K562 (cell line): ENCODE data around the gene STK36. TPM values are rescaled to one million over a fixed set of nuclear protein-coding genes. Genes with fewer than 3 reads are reported as not detected.

ENCODE experiments used
- CSDE1 ChIP-seq, 2 experiments: fragments of 450-650 bp; IDR thresholded peaks; 2 replicates each; pipeline ENCODE4 v1.6.1; 2016; ENCODE audit warnings: mild to moderate bottlenecking in 1 of 2
- ILK ChIP-seq: fragments of 450-650 bp; IDR thresholded peaks from 2 replicates; pipeline ENCODE4 v1.6.1; 2016; ENCODE audit warnings: missing genetic modification characterization, low read depth, mild to moderate bottlenecking, missing compliant biosample characterization, moderate library complexity, borderline replicate concordance
- ZBTB17 ChIP-seq: fragments of 450-650 bp; formaldehyde crosslinking; IDR thresholded peaks from 2 replicates; pipeline ENCODE4 v1.4.0; 2020; ENCODE audit warnings: mild to moderate bottlenecking
- ZNF121 ChIP-seq: sonication (generic); formaldehyde crosslinking; conservative IDR thresholded peaks from 2 replicates; pipeline ENCODE4 v1.8.0; 2022; ENCODE audit warnings: missing genetic modification reagents
- polyA plus RNA-seq, 8 experiments: library from polyadenylated mRNA; depleted of rRNA in 4 of 8; stranded (reverse) in 5 of 8; unstranded in 3 of 8; fragments of >200 nt; fragmentation: Nextera tagmentation in 2 of 8; fragmentation: Illumina TruSeq in 1 of 8; extraction: Ambion mirVana in 2 of 8; extraction: Trizol in 1 of 8; gene quantifications; 2 replicates each; pipeline versions ENCODE4 v1.2.1 to v1.2.3, GENCODE V29; 2011 to 2014; ENCODE audit warnings: inconsistent platforms in 1 of 8, missing spikeins in 1 of 8
- total RNA-seq, 7 experiments: library from RNA; depleted of rRNA in 6 of 7; stranded (reverse); fragments of >200 nt in 6 of 7; fragmentation: Illumina TruSeq in 2 of 7; extraction: Trizol in 2 of 7; gene quantifications; 2 replicates each; pipeline versions ENCODE4 v1.2.1 to v1.2.3, GENCODE V29; 2011 to 2021; ENCODE audit warnings: low replicate concordance in 1 of 7
- TF ChIP-seq, protein P1 (sequence below): fragments of 200-600 bp; sonication (generic); IDR thresholded peaks from one replicate; pipeline ENCODE4 v1.6.1; 2012; ENCODE audit warnings: mild to moderate bottlenecking, low read depth, low read length, inconsistent platforms
- TF ChIP-seq, protein P2 (sequence below): fragments of 450-650 bp; formaldehyde crosslinking; IDR thresholded peaks from 2 replicates; pipeline ENCODE4 v1.4.0; 2022; ENCODE audit warnings: missing genetic modification characterization
- TF ChIP-seq, protein P3 (sequence below): fragments of 450-650 bp; IDR thresholded peaks from 2 replicates; pipeline ENCODE4 v1.6.1; 2016; ENCODE audit warnings: borderline replicate concordance

The STK36 gene
- total and polyA plus RNA-seq, 9 of the 15 experiments (the other 6 are each of a cell fraction or from before 2014, with no cell fraction given): 3.5 to 12.4 (median 6.7) TPM

- TF ChIP-seq, protein P1, sequence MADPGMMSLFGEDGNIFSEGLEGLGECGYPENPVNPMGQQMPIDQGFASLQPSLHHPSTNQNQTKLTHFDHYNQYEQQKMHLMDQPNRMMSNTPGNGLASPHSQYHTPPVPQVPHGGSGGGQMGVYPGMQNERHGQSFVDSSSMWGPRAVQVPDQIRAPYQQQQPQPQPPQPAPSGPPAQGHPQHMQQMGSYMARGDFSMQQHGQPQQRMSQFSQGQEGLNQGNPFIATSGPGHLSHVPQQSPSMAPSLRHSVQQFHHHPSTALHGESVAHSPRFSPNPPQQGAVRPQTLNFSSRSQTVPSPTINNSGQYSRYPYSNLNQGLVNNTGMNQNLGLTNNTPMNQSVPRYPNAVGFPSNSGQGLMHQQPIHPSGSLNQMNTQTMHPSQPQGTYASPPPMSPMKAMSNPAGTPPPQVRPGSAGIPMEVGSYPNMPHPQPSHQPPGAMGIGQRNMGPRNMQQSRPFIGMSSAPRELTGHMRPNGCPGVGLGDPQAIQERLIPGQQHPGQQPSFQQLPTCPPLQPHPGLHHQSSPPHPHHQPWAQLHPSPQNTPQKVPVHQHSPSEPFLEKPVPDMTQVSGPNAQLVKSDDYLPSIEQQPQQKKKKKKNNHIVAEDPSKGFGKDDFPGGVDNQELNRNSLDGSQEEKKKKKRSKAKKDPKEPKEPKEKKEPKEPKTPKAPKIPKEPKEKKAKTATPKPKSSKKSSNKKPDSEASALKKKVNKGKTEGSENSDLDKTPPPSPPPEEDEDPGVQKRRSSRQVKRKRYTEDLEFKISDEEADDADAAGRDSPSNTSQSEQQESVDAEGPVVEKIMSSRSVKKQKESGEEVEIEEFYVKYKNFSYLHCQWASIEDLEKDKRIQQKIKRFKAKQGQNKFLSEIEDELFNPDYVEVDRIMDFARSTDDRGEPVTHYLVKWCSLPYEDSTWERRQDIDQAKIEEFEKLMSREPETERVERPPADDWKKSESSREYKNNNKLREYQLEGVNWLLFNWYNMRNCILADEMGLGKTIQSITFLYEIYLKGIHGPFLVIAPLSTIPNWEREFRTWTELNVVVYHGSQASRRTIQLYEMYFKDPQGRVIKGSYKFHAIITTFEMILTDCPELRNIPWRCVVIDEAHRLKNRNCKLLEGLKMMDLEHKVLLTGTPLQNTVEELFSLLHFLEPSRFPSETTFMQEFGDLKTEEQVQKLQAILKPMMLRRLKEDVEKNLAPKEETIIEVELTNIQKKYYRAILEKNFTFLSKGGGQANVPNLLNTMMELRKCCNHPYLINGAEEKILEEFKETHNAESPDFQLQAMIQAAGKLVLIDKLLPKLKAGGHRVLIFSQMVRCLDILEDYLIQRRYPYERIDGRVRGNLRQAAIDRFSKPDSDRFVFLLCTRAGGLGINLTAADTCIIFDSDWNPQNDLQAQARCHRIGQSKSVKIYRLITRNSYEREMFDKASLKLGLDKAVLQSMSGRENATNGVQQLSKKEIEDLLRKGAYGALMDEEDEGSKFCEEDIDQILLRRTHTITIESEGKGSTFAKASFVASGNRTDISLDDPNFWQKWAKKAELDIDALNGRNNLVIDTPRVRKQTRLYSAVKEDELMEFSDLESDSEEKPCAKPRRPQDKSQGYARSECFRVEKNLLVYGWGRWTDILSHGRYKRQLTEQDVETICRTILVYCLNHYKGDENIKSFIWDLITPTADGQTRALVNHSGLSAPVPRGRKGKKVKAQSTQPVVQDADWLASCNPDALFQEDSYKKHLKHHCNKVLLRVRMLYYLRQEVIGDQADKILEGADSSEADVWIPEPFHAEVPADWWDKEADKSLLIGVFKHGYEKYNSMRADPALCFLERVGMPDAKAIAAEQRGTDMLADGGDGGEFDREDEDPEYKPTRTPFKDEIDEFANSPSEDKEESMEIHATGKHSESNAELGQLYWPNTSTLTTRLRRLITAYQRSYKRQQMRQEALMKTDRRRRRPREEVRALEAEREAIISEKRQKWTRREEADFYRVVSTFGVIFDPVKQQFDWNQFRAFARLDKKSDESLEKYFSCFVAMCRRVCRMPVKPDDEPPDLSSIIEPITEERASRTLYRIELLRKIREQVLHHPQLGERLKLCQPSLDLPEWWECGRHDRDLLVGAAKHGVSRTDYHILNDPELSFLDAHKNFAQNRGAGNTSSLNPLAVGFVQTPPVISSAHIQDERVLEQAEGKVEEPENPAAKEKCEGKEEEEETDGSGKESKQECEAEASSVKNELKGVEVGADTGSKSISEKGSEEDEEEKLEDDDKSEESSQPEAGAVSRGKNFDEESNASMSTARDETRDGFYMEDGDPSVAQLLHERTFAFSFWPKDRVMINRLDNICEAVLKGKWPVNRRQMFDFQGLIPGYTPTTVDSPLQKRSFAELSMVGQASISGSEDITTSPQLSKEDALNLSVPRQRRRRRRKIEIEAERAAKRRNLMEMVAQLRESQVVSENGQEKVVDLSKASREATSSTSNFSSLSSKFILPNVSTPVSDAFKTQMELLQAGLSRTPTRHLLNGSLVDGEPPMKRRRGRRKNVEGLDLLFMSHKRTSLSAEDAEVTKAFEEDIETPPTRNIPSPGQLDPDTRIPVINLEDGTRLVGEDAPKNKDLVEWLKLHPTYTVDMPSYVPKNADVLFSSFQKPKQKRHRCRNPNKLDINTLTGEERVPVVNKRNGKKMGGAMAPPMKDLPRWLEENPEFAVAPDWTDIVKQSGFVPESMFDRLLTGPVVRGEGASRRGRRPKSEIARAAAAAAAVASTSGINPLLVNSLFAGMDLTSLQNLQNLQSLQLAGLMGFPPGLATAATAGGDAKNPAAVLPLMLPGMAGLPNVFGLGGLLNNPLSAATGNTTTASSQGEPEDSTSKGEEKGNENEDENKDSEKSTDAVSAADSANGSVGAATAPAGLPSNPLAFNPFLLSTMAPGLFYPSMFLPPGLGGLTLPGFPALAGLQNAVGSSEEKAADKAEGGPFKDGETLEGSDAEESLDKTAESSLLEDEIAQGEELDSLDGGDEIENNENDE: no peak
- no peak for TF ChIP-seq ILK (tag)
- TF ChIP-seq, protein P2, sequence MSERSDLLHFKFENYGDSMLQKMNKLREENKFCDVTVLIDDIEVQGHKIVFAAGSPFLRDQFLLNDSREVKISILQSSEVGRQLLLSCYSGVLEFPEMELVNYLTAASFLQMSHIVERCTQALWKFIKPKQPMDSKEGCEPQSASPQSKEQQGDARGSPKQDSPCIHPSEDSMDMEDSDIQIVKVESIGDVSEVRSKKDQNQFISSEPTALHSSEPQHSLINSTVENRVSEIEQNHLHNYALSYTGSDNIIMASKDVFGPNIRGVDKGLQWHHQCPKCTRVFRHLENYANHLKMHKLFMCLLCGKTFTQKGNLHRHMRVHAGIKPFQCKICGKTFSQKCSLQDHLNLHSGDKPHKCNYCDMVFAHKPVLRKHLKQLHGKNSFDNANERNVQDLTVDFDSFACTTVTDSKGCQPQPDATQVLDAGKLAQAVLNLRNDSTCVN (CRISPR knock-in tag): no peak
- TF ChIP-seq, protein P3, sequence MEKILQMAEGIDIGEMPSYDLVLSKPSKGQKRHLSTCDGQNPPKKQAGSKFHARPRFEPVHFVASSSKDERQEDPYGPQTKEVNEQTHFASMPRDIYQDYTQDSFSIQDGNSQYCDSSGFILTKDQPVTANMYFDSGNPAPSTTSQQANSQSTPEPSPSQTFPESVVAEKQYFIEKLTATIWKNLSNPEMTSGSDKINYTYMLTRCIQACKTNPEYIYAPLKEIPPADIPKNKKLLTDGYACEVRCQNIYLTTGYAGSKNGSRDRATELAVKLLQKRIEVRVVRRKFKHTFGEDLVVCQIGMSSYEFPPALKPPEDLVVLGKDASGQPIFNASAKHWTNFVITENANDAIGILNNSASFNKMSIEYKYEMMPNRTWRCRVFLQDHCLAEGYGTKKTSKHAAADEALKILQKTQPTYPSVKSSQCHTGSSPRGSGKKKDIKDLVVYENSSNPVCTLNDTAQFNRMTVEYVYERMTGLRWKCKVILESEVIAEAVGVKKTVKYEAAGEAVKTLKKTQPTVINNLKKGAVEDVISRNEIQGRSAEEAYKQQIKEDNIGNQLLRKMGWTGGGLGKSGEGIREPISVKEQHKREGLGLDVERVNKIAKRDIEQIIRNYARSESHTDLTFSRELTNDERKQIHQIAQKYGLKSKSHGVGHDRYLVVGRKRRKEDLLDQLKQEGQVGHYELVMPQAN: peak; percentile 79; the same call in 1 of the 2 replicates
- TF ChIP-seq ZNF121 (CRISPR knock-in tag): no peak
- TF ChIP-seq CSDE1 (IDR thresholded peaks at IDR 0.05): no peak
- TF ChIP-seq ZBTB17 (CRISPR knock-in tag): peak; percentile 81
Observed at GRCh38 chr2:218659258-218659987, 12.5 kb upstream of the STK36 start, which contains the start of the genes BCS1L and ZNF142 (continued).
